A549 treated with RU486 at 1 μM for 4 hours (cell line): Measurements from ENCODE around the gene SARS1. TPM values are rescaled to one million over a fixed set of nuclear protein-coding genes. Genes with fewer than 3 reads are reported as not detected.

Source experiments
- total RNA-seq: library from RNA; stranded (reverse); fragments of 200-300 nt; extraction: Qiagen RNA extraction; gene quantifications from 5 replicates; pipeline ENCODE4 v1.2.3, GENCODE V29; 2022; ENCODE audit warnings: low read depth

Gene SARS1
- total RNA-seq: 93.6 to 105 TPM (median 99.7 TPM) in 5 replicates

GRCh38 chr1:109213824-109214693 lies at the start of gene SARS1:
TSS of gene SARS1 (plus strand) at chr1:109213918. CDS start at chr1:109213993, 75 bp downstream.

GRCh38 chr1:109248797-109249629 lies 35.3 kb downstream of the SARS1 start, which contains the start of gene CELSR2:
TSS of gene CELSR2 (plus strand) at chr1:109249539. CDS start at chr1:109250080, 541 bp downstream.

GRCh38 chr1:109282952-109283747 lies 69.4 kb downstream of the SARS1 start, which contains the start of gene PSRC1:
TSS of gene PSRC1 (minus strand) at chr1:109283145.

Other genes starting within 250 kb of the SARS1 start
- gene WDR47, start 171.8 kb upstream of the SARS1 start, total RNA-seq: 4.4 to 7.2 TPM (median 7.1 TPM) in 5 replicates
- gene TAF13, start 137.9 kb upstream of the SARS1 start, total RNA-seq: 16.1 to 39.7 TPM (median 28.1 TPM) in 5 replicates
- 8.1 to 11.7 TPM (median 10.0 TPM) in 5 replicates for gene TMEM167B, start 123.2 kb upstream of the SARS1 start, total RNA-seq
- 0.37 to 1.5 TPM (median 0.51 TPM) in 5 replicates for gene ELAPOR1, start 99.8 kb upstream of the SARS1 start, total RNA-seq
- gene CELSR2, start 35.6 kb downstream of the SARS1 start, total RNA-seq: 3.6 to 5.9 TPM (median 5.2 TPM) in 5 replicates
- 17.3 to 26.9 TPM (median 24.6 TPM) in 5 replicates for gene PSRC1, start 69.2 kb downstream of the SARS1 start, total RNA-seq
- not detected in 5 replicates for gene MYBPHL, start 93.1 kb downstream of the SARS1 start, total RNA-seq
- gene SORT1, start 184.0 kb downstream of the SARS1 start, total RNA-seq: 3.0 to 4.8 TPM (median 3.8 TPM) in 5 replicates
- 102 to 125 TPM (median 116 TPM) in 5 replicates for gene PSMA5, start 212.5 kb downstream of the SARS1 start, total RNA-seq